Astrocyte (in vitro differentiated cells and primary cell): ENCODE data around the gene MRPL28. TPM values are rescaled to one million over a fixed set of nuclear protein-coding genes. Genes with fewer than 3 reads are reported as not detected.
"Not testable (repeated sequence)": the region's sequence is repeated elsewhere in the genome, so short reads cannot be mapped to it uniquely, and the experiment has no call there.

Experiments
- DNase-seq: peaks from one replicate; pipeline ENCODE4 v3.0.0-alpha.2; 2010; ENCODE audit warnings: low read depth
- FAIRE-seq: peaks from 2 replicates; lab custom pipeline; 2011; peaks lifted over from hg19 to GRCh38; lab: Jason Lieb, UNC
- H2AFZ ChIP-seq: 2 replicates; pipeline ENCODE4 v1.6.0; 2012; ENCODE audit warnings: low read depth, low read length, inconsistent platforms
- H3K27ac ChIP-seq: 2 replicates; pipeline ENCODE4 v1.5.1; 2011; ENCODE audit warnings: low read depth, low read length, inconsistent platforms
- H3K27me3 ChIP-seq: 2 replicates; pipeline ENCODE4 v1.6.0; 2011; ENCODE audit warnings: low read length, inconsistent platforms; ENCODE audit not compliant: insufficient read depth
- H3K36me3 ChIP-seq: 2 replicates; pipeline ENCODE4 v1.5.1; 2011; ENCODE audit warnings: low read length, inconsistent platforms; ENCODE audit not compliant: insufficient read depth
- H3K4me1 ChIP-seq: 2 replicates; pipeline ENCODE4 v1.5.1; 2011; ENCODE audit warnings: low read length, inconsistent platforms; ENCODE audit not compliant: insufficient read depth
- H3K4me2 ChIP-seq: 2 replicates; pipeline ENCODE4 v1.6.0; 2012; ENCODE audit warnings: low read length, inconsistent platforms
- H3K4me3 ChIP-seq: 2 replicates; pipeline ENCODE4 v1.5.1; 2011; ENCODE audit warnings: low read depth, mild to moderate bottlenecking, low read length, inconsistent platforms; ENCODE audit not compliant: insufficient read depth
- H3K79me2 ChIP-seq: 2 replicates; pipeline ENCODE4 v1.6.0; 2012; ENCODE audit warnings: mild to moderate bottlenecking, low read length, inconsistent platforms; ENCODE audit not compliant: insufficient read depth
- H3K9ac ChIP-seq: 2 replicates; pipeline ENCODE4 v1.6.0; 2012; ENCODE audit warnings: mild to moderate bottlenecking, low read length, inconsistent platforms
- H3K9me3 ChIP-seq: 2 replicates; pipeline ENCODE4 v1.5.1; 2012; ENCODE audit warnings: low read depth, mild to moderate bottlenecking, low read length, inconsistent platforms; ENCODE audit not compliant: insufficient read depth
- H4K20me1 ChIP-seq: 2 replicates; pipeline ENCODE4 v1.6.0; 2012; ENCODE audit warnings: low read length, inconsistent platforms; ENCODE audit not compliant: insufficient read depth
- H3K27ac Mint-ChIP-seq: one replicate; pipeline ENCODE4 v1.8.0; 2021; ENCODE audit warnings: mild to moderate bottlenecking, mixed read lengths; ENCODE audit not compliant: unreplicated experiment
- H3K27me3 Mint-ChIP-seq: one replicate; pipeline ENCODE4 v1.8.0; 2021; ENCODE audit warnings: low read depth, mixed read lengths; ENCODE audit not compliant: unreplicated experiment
- H3K36me3 Mint-ChIP-seq: one replicate; pipeline ENCODE4 v1.8.0; 2021; ENCODE audit warnings: low read depth, mixed read lengths; ENCODE audit not compliant: unreplicated experiment
- H3K4me1 Mint-ChIP-seq: one replicate; pipeline ENCODE4 v1.8.0; 2021; ENCODE audit warnings: low read depth, mixed read lengths; ENCODE audit not compliant: unreplicated experiment
- H3K4me3 Mint-ChIP-seq: one replicate; pipeline ENCODE4 v1.8.0; 2021; ENCODE audit warnings: mild to moderate bottlenecking, moderate library complexity, mixed read lengths; ENCODE audit not compliant: unreplicated experiment
- H3K9me3 Mint-ChIP-seq: one replicate; pipeline ENCODE4 v1.8.0; 2021; ENCODE audit warnings: mild to moderate bottlenecking, mixed read lengths; ENCODE audit not compliant: unreplicated experiment
- EZH2 ChIP-seq: IDR thresholded peaks from 2 replicates; pipeline ENCODE4 v1.6.1; 2012; ENCODE audit warnings: mild to moderate bottlenecking, low read length, inconsistent platforms; ENCODE audit not compliant: insufficient read depth
- total RNA-seq: library from RNA; stranded (reverse); gene quantifications from 2 replicates; pipeline ENCODE4 v1.2.1, GENCODE V29; 2021
- TF ChIP-seq, protein P1 (sequence below): IDR thresholded peaks from 2 replicates; pipeline ENCODE4 v1.5.1; 2011; ENCODE audit warnings: low read depth, mild to moderate bottlenecking, inconsistent platforms, low read length, moderate library complexity; ENCODE audit not compliant: insufficient read depth

Gene MRPL28
- total RNA-seq, 1 donor from 2014 or later, result 95.8 TPM

DNA sequence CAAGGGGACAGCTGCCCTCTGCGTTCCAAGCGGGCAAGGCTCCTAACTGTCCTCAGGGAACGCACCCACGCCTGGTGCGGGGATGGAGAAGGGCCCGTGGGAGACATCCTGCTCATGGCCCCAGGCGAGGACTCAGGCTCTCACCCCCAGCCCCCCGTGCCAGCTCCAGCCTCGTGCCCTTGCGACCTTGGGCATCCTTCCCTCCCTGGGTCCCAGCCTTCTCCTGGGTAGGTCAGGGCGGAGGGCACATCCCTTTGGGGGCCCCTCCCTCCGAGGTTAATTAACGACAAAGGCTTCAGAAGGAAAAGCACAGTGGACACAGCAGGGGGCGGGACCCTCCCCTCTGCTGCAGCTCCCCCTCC lies 8.5 kb upstream of the MRPL28 start:
- Histone ChIP-seq H3K27me3 (no peaks in the 10 kb centered on the region), H3K79me2 (peaks cover 25% of the 10 kb centered on the region), H3K27ac (no peak overlapping the region), H3K9ac (no peak overlapping the region), H3K4me3 (no peak overlapping the region), H3K4me2 (no peak overlapping the region), H2AFZ (no peak overlapping the region), H3K9me3 (no peaks in the 10 kb centered on the region), H3K4me1 (peaks cover 12% of the 10 kb centered on the region), H3K36me3 (no peaks in the 10 kb centered on the region), H4K20me1 (peaks cover 30% of the 10 kb centered on the region)
- H3K4me3 Mint-ChIP-seq, result no peak overlapping the region
- FAIRE-seq (no peak), DNase-seq (no peak)
- peaks cover 11% of the 10 kb centered on the region for H3K4me1 Mint-ChIP-seq
- TF ChIP-seq EZH2, result no peak
- TF ChIP-seq, protein P1, sequence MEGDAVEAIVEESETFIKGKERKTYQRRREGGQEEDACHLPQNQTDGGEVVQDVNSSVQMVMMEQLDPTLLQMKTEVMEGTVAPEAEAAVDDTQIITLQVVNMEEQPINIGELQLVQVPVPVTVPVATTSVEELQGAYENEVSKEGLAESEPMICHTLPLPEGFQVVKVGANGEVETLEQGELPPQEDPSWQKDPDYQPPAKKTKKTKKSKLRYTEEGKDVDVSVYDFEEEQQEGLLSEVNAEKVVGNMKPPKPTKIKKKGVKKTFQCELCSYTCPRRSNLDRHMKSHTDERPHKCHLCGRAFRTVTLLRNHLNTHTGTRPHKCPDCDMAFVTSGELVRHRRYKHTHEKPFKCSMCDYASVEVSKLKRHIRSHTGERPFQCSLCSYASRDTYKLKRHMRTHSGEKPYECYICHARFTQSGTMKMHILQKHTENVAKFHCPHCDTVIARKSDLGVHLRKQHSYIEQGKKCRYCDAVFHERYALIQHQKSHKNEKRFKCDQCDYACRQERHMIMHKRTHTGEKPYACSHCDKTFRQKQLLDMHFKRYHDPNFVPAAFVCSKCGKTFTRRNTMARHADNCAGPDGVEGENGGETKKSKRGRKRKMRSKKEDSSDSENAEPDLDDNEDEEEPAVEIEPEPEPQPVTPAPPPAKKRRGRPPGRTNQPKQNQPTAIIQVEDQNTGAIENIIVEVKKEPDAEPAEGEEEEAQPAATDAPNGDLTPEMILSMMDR, result no peak
- no peaks in the 10 kb centered on the region for H3K9me3 Mint-ChIP-seq
- H3K36me3 Mint-ChIP-seq, result no peaks in the 10 kb centered on the region
- no peak overlapping the region for H3K27ac Mint-ChIP-seq
- H3K27me3 Mint-ChIP-seq, result no peaks in the 10 kb centered on the region

DNA sequence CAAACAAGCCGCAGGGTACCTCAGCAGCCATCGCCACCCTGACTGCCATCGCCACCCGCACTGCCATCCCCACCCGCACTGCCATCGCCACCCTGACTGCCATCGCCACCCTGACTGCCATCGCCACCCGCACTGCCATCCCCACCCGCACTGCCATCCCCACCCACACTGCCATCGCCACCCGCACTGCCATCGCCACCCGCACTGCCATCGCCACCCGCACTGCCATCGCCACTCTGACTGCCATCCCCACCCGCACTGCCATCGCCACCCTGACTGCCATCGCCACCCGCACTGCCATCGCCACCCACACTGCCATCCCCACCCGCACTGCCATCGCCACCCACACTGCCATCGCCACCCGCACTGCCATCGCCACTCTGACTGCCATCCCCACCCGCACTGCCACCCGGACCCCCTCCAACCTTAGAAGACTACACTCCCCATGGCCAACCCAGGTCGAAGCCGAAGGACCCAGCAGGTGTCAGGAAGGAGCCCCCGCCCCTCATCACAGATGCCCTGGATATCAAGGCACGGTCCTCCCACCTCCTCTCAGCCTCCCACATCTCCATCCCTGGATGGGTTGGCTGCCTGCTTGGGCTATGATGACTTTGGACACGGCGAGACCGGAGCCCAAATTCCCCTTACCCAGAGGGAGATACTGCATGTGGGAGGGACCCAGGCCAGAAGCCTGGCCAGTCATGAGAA lies 7.9 kb upstream of the MRPL28 start:
- FAIRE-seq, H3K36me3 Mint-ChIP-seq, H3K27me3 Mint-ChIP-seq, H3K27ac Mint-ChIP-seq, H3K4me3 Mint-ChIP-seq, H3K9ac ChIP-seq, DNase-seq, H3K4me1 ChIP-seq, H3K4me3 ChIP-seq, H3K4me1 Mint-ChIP-seq, H2AFZ ChIP-seq, H3K9me3 ChIP-seq, H3K36me3 ChIP-seq, H3K27me3 ChIP-seq, H3K9me3 Mint-ChIP-seq, H3K4me2 ChIP-seq, H3K27ac ChIP-seq: not testable (repeated sequence)
- H3K79me2 ChIP-seq, result peaks cover 25% of the 10 kb centered on the region
- H4K20me1 ChIP-seq, result peaks cover 30% of the 10 kb centered on the region

DNA sequence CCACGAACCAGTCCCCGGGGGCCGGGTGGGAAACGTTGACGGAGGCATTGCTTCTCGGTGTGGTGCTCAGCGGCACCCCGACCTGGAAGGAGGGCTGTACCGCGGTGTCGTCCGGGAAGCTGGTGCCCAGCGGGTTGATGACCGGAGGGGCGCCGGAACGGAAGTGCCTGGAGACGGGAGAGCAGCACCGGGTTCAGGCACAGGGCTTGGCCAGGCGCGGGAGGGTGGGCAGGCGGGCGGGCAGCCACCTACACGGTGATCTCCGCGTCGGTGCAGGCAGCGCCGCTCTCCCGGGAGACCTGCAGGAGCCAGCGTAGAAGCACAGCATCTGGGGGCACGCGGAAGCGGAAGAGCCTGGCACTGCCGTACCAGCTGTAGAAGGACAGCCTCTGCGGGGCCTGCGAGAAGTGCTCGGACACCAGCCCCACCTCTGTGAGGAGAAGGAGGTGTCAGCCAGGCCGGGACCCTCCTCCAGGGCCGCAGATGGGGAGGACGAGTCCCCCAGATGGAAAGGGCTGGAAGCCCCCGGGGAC lies 7.1 kb upstream of the MRPL28 start:
- Mint-ChIP-seq H3K27me3 (no peaks in the 10 kb centered on the region), H3K27ac (no peak overlapping the region), H3K4me1 (peaks cover 3% of the 10 kb centered on the region), H3K9me3 (no peaks in the 10 kb centered on the region), H3K36me3 (no peaks in the 10 kb centered on the region), H3K4me3 (no peak overlapping the region)
- no peak for FAIRE-seq
- no peak overlapping the region for H3K27ac ChIP-seq
- H4K20me1 ChIP-seq, result peaks cover 30% of the 10 kb centered on the region
- no peak overlapping the region for H3K4me3 ChIP-seq
- H3K36me3 ChIP-seq, result no peaks in the 10 kb centered on the region
- H2AFZ ChIP-seq, result no peak overlapping the region
- no peak overlapping the region for H3K9ac ChIP-seq
- peaks cover 7% of the 10 kb centered on the region for H3K4me1 ChIP-seq
- DNase-seq, result no peak
- no peaks in the 10 kb centered on the region for H3K9me3 ChIP-seq
- TF ChIP-seq, protein P1, result no peak
- no peak for TF ChIP-seq EZH2
- peaks cover 25% of the 10 kb centered on the region for H3K79me2 ChIP-seq
- H3K4me2 ChIP-seq, result no peak overlapping the region
- no peaks in the 10 kb centered on the region for H3K27me3 ChIP-seq
